HG02623 (cell line): Measurements from ENCODE around the gene MAD1L1.
"Not testable (repeated sequence)": the region's sequence is repeated elsewhere in the genome, so short reads cannot be mapped to it uniquely, and the experiment has no call there.

Experiments used
- ATAC-seq: cut with Tn5 transposase; IDR thresholded peaks from one replicate; pipeline ENCODE4 v1.9.1; 2021; ENCODE audit warnings: moderate library complexity; ENCODE audit not compliant: unreplicated experiment

MAD1L1 gene

GRCh38 chr7:1935176-1936005 lies 297.4 kb downstream of the MAD1L1 start:
- ATAC-seq: no peak

- ATAC-seq: no peak
Measured at GRCh38 chr7:1934756-1935155, 298.0 kb downstream of the MAD1L1 start.

- ATAC-seq: no peak
Measured at GRCh38 chr7:1934017-1934416, 298.7 kb downstream of the MAD1L1 start.

GRCh38 chr7:1933066-1933750 lies 299.5 kb downstream of the MAD1L1 start:
- ATAC-seq: no peak

GRCh38 chr7:1931951-1932270 lies 300.8 kb downstream of the MAD1L1 start:
- ATAC-seq: no peak

- ATAC-seq: no peak
Measured at GRCh38 chr7:1931256-1931950, 301.3 kb downstream of the MAD1L1 start.

GRCh38 chr7:1930381-1931065 lies 302.2 kb downstream of the MAD1L1 start:
- no peak for ATAC-seq

DNA sequence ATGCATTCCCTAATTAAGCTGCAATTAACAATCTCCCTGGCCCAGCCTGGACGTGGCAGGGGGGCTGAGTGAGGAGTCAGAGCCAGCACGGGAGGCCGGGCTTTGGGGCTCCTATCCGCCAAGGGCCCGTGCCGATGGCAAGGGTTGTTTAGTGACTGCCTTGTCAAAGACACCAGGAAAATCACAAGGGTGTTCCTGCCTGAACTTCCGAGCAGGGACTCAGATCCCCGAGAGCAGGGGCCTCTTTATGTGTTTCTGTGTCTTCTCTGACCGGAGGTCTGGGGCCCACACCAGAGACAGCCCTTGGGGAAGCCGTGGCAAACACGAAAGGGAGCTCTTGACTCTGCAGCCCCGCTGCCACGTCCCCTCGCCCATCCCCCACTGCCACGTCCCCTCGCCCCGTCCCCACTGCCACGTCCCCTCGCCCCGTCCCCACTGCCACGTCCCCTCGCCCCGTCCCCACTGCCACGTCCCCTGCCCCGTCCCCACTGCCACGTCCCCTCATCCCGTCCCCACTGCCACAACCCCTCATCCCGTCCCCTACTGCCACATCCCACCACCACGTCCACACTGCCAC lies 303.3 kb downstream of the MAD1L1 start:
- ATAC-seq: not testable (repeated sequence)

- no peak for ATAC-seq
Measured at GRCh38 chr7:1928645-1929348, 303.9 kb downstream of the MAD1L1 start.

DNA sequence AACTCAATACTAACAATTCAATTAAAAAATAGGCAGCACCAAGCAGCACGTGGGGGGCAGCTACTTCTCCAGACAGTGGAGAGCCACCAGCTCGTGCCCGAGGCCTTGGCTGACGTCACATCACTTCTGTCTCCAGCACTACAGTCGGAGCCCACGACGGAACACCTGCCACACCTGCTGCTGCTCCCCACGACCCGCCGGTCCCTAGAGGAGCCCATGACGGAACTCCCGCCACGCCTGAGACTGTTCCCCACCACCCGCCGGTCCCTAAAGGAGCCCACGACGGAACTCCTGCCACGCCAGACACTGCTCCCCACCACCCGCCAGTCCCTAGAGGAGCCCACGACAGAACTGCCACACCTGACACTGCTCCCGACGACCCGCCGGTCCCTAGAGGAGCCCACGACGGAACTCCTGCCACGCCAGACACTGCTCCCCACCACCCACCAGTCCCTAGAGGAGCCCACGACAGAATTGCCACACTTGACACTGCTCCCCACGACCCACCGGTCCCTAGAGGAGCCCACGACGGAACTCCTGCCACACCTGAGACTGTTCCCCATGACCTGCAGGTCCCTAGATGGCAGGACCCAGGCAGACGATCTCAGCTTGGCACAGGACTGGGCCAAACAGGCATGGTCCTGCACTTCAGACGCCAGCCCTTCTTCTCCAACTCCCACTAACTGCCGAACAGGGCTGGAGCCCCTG lies 304.7 kb downstream of the MAD1L1 start:
- ATAC-seq: no peak

GRCh38 chr7:1926908-1927306 lies 305.8 kb downstream of the MAD1L1 start:
- ATAC-seq: no peak

GRCh38 chr7:1925973-1926907 lies 306.5 kb downstream of the MAD1L1 start:
- ATAC-seq: no peak

GRCh38 chr7:1925349-1925748 lies 307.4 kb downstream of the MAD1L1 start:
- ATAC-seq: no peak

GRCh38 chr7:1924258-1924817 lies 308.4 kb downstream of the MAD1L1 start:
- ATAC-seq: no peak

- ATAC-seq: no peak
Measured at GRCh38 chr7:1923409-1924257, 309.1 kb downstream of the MAD1L1 start.

GRCh38 chr7:1922870-1923236 lies 309.9 kb downstream of the MAD1L1 start:
- no peak for ATAC-seq

- no peak for ATAC-seq
Measured at GRCh38 chr7:1922071-1922869, 310.5 kb downstream of the MAD1L1 start.
